HG02610 (cell line): Measurements from ENCODE around the gene USP6NL.

Experiments used
- ATAC-seq: cut with Tn5 transposase; IDR thresholded peaks from one replicate; pipeline ENCODE4 v1.9.1; 2021; ENCODE audit warnings: mild to moderate bottlenecking, moderate library complexity; ENCODE audit not compliant: unreplicated experiment

Gene USP6NL

DNA sequence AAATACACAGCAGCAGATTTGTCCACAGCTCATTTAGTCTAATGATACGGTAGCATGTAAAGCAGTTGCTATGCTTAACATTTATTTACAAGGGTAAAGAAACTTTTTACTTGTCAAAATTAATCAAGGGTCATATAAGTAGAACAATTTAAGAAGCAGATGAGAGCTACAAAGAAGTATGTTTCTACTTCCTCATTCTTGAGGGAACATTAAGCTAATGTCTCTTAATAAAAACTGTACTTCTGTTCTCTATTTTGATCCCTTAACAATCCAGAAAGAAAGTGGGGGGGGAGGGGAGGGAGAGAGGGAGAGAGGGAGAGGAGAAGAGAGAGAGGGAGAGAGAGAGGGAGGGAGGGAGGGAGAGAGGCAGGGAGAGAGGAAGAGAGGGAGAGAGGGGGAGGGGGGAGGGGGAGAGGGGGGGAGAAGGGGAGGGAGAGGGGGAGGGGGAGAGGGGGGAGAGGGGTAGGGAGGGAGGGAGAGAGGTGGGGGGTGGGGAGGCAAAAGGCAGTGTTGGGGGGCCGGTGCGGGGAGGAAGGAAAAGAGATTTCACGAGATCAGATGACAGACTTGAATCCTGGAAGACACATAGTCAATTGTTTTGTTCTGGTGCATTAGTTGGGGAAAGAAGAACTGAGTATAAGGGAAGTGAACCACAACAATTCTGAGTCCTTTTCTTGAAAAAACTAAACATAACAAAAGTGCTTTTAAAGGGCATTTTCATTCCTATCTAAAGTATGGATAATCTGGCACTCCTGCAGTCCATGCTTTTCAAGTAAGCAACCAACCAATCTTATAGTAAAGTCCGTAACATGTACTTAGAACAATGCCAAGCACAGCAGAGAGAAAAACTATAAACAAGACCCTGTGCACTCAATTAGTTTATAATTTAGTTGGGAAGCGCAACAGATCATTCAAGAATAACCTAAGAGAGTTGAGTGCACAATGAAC is 128.0 kb downstream of the USP6NL start:
- ATAC-seq, result no peak

DNA sequence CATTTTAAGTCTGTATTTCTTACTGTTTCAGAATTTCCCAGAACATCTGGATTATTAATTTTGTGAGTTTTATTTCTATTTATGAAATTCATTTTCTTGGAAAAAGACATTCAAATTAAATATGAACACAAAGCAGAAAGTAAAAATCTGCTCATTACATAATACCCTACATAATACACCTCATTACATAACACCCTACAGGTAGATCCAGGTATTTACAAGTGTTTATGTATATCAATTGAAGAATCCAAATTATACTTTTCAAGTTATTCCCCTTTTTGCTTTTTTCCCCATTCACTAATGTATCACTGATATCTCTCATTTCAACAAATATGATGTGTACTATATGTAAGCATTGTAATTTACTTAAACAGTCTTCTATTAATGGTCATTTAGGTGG is 129.1 kb downstream of the USP6NL start:
- no peak for ATAC-seq

DNA sequence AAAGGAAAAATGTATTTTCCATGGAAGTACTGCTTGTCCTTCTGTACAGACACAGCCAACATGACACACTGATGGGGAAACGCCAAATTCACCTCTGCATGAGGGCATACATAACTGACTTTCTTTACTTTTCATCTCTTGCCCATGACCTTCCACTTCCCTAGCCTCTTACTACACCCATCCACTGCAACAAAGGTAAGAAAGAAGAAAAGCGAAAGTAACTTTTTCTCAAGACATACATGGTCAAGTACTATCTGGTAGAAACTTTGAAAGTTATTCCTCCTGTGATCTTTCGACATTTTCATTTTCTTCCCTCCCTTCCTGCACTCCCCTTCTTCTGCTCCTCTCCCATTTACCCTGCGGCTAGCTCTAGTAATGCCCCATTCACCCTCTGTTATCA is 130.8 kb downstream of the USP6NL start:
- no peak for ATAC-seq

DNA sequence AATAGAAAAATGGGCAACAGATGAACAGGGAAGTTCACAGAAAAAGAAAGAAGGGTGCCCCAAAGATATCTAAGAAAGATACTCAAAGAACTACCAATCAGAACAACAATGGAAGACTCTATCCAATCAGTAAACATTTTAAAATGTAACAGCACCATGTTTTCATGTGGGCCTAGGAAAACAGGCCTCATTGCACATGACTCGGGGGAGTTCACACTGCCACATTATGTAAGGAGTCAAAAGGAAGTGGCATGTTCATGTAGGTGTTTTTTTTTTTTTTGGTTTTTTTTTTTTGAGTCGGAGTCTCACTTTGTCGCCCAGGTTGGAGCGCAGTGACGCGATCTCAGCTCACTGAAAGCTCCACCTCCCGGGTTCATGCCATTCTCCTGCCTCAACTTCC is 132.2 kb downstream of the USP6NL start:
- no peak for ATAC-seq

DNA sequence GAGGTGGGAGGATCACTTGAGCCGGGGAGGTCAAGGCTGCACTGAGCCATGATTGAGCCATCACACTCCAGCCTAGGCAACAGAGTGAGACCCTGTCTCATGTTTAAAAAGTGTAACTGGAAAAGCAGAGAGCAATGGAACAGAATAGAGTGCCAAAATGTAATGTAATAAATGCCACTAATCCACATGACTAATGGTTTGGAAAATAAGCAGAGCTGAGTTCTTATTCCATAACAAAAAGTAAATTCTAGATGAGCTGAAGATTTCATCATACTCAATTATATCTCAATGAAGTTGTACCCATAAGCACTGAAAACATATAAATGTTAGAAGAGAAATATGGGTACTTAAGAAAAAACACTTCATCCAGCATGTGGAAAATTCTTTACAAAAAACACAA is 132.6 kb downstream of the USP6NL start:
- no peak for ATAC-seq

DNA sequence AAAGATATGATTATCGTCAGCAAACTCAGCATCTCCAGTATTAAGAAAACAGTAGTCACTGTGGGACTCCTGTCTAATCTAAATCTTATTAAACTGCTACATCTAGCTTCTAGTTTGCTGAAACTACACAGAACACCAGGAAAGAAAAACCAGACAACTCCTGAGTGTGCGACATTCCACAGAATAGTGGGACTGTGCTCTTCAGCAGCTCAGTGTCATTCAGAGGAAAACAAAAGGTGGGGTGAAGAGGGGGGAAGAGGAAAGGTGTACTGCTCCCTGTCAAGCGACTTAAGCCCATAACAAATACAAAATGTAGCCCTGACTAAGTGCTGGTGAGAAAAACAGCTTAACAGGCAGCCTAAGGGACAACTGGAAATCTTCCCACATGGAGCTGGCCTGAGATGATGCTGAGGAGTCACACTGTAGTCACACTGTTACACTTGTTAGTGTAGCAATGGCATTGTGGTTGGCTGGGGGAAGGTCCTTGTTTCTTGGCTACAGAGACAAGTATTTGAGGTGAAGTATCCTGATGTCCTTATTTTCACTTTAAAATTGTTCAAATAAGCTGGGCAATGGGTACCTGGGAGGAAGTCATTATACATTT is 135.5 kb downstream of the USP6NL start:
- no peak for ATAC-seq

DNA sequence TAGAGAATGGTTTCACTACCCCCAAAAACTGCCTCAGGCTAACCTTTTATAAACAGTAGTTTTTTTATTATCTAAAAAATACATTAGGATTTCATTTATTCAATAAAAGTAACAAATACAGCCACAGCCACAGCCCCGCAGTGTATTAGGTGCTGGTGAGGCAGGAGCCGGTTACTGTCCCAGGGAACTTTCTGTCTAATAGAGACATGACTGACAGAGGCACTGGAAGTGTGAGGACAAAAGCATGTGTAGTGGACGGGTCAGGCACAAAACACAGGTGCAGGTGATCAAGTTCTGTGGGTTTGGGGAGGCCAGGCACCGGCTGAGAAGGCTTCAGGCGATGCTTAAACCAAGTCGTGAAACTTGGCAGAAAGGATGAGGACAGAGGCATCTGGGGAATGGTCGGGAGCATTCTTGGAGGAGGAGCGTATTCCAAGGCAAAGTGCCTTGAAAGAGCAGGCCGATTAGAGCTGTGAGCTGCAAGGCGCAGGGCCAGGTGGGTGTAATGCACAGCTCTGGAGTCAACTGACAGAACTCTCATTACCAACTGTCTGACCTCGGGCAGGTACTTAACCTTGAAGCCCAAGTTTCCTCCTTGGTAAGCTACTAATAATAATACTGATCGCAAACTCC is 138.2 kb downstream of the USP6NL start:
- ATAC-seq, result no peak

DNA sequence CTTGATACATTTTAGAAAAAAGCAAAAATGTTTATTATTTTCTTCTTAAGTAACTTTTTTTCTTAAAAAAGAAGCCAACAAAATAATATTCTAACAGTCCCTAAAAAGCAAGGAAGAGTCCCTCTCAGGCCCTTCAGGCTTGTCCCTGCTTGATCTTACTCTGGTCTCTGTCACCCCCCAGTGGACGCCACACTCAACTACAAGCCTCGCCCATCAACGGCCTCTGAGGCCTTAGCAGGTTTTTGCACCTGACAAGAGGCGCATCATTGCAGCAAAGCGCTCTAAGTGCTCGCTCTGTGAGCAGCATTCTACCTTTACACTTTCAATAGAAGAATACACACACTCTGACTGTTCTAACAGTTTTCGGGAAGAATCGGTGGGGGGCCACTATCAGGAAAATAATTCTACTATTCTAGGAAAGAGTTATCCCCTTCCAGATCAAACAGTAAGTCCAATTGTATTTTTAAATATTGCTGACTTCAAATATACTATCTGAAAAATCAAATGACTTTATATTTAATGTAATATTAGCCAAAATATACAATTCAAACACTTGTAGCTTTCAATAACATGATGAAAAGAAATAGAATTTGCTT is 139.2 kb downstream of the USP6NL start:
- ATAC-seq, result peak; percentile 81

DNA sequence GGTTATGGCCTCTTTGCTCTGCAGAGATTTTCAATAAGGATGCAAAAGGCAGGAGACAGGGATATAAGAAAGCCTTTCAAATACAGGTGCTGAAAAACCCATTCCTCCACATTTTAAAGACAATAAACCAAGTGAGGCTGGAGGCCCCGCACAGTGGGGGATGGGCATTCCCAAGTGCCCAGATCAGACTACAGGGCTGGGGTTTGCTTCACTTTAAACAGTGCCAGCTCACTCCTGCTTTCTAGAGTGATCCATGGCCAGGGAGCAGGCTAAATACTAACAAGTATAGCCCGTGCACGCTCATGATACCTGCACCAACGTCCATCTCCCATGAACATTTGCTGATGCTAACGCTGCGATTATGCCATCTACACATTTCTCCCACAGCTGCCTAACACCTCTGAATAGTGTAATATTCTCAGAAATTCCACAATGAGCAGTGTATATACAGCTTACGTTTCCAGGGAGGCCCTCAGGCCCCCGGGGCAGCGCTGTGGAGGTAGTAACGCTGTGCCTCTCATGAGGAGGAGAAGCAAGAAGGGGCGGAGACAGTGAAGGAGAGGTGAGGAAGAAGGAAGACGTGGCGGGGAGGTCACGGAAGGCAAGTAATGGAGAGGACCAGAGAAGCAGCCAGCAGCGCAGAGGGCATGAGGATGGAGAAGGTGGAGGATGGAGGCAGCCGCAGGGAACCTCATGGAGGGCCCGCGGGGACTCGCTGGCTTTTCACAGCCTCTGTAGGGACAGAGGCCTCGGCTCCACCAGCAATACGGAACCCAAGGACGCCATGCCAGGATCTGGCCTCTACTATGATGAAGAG is 141.7 kb downstream of the USP6NL start:
- ATAC-seq, result no peak

DNA sequence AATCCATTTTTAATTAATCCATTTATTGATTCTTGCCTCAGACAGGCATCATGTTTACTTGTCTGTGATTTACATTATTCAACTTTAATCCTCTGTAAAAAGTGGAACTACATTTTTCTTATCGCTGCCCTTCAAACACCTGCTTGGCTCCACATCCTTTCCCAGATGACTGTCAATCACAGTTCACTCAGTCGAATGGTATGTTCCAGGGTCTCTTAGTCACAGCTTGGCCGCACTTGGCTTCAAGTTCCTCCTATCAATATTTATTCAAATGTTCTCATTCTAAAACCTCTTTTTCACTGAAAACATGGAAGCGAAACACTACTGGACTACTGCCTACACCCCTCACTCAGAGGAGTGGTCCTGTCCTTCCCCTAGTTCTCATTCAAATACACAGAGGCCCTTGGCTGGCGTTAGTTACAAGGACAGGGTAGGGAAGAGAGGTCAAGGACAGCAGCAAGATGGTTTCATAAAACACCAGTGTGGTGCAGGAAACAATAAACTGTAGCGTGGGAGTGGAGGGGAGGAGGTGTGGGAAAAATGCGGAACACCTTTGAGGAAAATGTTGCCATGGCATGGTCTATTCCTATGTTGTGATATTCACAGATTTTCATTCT is 143.2 kb downstream of the USP6NL start:
- ATAC-seq, result no peak

DNA sequence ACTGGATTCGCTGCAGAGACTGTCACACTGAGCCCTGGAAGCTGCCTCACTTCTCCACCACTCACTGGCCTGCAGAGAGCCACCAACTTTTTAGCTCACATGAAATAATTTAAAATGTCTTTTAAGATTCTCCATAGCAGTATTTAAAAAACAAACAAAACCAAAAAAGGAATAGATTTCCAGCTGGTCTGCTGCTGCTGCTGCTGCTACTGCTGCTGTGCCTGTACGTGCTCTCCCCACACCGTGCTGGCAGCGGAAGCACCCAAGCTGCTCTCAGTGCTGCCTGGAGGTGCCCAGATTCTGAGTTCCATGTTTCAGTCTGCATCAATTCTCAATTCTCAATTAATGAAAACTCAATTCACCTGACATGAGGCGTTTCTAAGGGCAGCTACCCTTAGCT is 146.0 kb downstream of the USP6NL start:
- ATAC-seq, result no peak

DNA sequence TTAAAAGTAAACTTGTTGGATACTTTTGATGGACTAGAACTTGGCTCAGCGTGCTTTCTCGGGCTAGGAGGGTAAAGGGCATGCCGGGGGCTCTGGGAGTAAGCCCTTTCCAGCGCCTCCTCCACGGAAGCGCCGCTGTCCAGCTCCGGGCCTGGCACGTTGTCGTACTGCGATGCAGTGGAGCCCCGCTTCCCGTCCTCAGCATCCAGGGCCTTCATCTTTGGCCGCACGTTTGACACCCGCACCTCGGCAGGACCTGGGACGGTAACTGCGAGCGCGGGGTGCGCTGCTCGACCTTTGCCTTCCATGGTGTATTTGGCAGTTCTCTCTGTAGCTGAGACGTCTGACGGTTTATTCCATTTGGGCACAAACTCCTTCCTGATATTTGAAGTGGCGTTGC is 148.3 kb downstream of the USP6NL start:
- no peak for ATAC-seq

DNA sequence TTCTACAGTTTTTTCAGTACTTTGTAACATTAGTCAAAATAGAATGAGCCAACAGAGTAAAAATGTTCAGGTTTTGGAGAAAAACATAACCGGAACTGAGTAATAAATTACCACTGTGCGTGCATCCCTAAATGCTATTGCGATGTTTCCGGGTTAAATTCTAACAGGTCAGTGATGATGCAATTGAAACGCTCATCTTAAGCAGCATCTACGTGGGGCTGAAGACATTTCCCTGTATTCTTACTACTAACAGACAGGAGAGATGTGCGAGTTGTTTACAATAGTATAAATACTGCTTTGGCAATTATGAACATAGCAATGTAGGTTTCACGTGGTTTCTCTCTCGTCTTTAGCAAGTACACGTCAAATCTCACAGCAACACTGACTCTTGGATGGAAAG is 149.4 kb downstream of the USP6NL start:
- no peak for ATAC-seq

DNA sequence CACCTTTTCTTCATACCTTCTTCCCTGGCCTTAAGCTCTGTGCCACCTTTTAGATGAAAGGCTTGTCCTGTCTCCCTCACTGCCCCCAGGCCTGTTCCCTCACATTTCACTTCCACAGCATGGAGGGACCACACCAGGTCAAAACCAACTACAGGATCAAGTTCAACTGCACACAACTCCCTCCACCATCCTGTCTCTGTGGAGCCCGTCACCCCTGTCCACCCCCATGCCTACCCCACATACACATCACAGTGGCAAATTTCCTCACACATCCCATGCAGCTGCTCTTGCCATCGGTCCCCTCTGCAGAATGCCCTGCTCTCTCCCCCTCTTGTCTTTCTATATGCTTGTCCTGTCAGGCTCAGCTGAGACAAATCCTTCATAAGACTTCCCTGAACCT is 154.1 kb downstream of the USP6NL start:
- ATAC-seq, result no peak

DNA sequence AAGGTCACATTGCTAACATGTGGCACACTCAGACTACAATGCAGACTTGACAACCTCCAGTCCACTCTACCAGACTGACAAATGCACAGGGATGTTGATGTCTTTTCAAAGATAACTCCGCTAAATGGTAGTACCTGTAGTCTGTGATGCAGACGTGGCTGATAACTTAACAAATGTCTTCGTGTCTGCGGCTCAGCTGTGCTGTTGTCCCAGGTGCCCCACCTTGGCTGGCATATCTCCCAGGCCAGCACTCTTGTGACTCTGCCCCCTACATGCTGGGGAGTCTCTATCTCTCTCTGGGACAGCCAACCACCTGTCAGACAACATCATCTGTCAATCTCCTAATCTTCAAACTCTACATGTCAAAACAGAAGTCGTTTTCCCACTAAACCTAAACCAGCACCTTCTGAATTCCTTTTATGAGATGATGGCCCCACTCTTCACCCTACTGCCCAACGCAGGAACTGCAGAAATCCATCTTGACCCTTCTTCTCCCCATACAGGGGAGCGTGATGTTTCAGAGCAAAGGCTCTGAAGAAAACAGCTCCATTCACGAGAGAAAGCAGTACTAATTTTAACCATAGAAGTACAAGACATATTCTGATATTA is 156.4 kb downstream of the USP6NL start:
- ATAC-seq, result no peak

DNA sequence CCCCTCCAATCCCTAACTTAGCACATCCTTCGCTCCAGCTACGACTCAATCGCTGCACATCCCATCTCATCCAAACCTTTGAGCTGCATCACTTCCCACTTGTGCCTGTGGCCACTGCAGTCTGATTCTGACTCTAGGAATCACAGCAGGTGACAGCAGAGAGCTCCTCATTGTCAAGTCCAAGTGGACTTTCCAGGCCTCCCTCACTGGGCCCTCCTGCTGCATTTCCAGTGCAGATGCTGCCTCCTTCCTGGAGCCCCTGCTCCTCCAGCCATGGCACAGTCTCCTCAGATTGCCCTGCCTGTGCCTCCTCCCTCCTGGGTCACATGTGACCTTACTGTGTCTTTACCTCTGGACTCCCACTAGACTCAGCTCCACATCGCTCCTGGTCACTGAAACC is 157.3 kb downstream of the USP6NL start:
- ATAC-seq, result no peak

DNA sequence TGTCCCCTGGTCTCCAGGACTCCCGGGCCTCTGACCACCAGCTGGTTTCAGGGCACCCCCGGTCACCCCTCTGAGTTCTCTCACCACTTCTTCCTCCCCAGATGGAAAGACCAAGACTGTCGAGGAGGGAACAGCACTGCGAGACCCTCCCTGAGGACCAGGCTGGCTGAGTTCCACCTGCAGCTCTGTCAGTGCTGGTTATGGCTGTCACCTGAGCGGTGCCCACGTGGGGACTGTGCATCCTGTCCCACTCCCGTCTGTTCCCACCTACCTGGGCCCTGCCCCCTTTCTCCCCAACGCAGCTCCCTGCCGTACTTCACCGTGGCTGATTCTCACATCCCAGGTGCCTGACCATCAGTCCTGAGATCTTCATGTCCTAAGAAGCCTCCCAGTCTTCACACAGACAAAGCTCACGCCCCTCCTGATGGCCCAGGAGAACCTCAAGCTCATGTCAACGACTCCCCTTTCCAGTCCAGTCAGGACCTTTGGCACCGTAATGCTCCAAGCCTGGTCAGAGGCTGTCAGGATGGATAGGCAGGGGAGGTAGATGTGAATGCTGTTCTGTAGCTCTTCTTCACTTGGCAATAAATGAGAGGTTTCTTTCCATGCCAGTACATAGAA is 159.7 kb downstream of the USP6NL start:
- no peak for ATAC-seq

DNA sequence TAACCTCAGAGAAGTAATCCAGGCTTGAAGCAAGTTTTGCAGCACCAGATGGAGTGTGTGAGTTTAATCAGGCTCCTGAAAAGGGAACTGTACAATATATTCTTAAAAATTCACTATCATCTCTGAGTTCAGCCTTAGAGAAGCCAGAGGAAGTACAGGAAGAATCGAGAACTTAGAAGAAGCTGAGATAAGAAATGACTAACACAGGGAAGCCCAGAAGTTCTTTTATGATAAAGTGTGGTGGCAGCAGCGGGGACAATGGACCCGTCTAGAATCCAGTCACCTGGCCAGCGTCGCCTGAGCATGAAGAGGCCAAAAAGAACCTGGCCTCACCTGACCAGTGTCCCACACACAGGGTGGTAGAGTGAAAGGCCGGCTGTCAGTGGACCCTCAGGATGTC is 161.0 kb downstream of the USP6NL start:
- no peak for ATAC-seq

DNA sequence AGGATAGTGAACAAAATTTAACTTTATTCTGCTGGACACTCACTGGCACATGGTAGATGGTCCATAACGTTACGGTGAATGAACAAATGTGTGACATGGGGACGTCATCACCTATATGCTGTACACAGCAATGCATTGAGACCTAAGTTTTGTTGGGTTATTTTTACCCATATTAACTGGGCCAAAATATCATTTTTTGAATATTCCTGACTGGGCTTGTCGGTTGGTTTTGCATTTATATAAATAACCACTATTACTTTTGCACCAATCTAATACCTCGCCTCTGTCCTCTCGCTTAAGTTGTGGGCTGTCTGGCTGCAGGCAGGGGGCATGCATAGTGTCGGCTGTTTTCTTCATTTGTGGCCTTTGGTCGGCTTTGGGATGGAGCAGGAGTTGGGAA is 161.7 kb downstream of the USP6NL start:
- ATAC-seq, result no peak
